Mucosa of gallbladder (tissue), 1 donor: Measurements from ENCODE around the gene F5. TPM values are rescaled to one million over a fixed set of nuclear protein-coding genes. Genes with fewer than 3 reads are reported as not detected.
"Not testable (repeated sequence)": the region's sequence is repeated elsewhere in the genome, so short reads cannot be mapped to it uniquely, and the experiment has no call there.

Experiments
- DNase-seq: peaks from one replicate; pipeline ENCODE4 v3.0.0-alpha.2; 2020; ENCODE audit warnings: low spot score
- total RNA-seq: library from RNA; stranded (reverse); gene quantifications from one replicate; pipeline ENCODE4 v1.2.1, GENCODE V29; 2021
- donor health status: DM: no; HTN: no; CAD: no.

Gene F5
- total RNA-seq, 1 donor from 2014 or later: 154 TPM

DNA sequence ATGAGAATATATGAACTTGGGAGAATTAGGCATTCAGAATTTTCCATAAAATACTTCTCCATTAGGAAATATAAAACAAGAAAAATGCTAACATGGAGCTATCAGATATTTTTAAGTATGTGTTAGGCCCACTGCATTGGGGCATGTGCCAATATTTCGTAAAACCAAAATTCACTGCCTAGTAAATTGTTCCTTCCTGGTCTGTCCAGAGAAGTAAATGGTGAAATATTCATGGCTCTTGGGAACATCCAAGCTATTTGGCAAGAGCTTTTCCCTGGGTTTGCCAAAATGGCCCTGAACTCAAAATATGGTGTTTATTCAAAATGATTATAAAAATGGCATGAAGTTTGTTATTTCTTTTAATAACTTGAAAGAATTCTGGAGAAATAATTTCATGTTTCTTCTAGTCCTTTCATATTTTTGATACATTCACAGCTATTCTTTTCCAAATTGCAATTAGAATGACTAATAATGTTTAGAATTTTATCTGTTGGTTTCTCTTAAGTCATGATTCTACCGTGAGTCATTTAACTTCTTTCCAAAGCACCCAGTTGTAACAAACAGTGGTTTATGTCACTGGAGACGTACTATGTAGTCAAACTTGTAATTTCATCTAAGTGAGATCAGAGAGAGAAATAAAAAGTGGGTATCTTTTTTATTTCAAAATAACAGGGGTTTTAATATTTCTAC lies 74.8 kb downstream of the F5 start:
- DNase-seq: no peak

DNA sequence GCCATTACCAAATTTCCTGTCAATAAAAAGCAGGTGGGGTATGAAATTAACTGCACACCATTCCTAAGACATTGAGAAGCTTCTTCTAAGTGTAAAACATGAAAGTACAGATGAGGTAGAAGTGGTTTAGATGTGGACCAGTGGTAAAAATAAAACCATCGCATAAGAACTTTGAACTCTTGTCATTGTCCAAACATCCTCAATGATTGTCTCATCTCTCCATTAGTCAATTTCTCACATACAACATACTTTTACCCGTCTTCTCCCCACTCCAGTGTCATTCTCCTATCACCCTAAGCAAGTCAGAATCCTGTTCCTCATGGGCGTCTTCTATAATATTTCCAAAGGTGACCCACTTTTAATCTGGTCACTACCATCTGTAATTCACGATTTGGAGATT lies 76.2 kb downstream of the F5 start:
- no peak for DNase-seq

DNA sequence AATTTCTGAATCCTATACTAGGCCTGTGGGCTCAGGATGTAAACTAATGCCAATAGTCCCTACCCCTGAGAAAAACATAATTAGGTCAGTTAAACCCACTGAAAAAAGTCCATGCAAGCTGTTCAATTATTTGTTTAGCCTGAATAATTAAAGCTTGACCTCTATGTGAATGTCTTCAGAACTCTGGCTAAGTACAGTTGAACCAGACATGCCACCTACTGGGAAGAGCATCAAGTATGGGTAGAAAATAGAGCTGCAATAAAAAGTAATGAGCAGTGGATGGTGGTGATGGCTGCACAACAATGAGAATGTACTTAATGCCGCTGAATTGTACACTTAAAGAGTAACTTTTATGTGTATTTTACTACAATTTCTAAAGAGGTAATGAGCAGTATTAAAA lies 76.9 kb downstream of the F5 start:
- no peak for DNase-seq

DNA sequence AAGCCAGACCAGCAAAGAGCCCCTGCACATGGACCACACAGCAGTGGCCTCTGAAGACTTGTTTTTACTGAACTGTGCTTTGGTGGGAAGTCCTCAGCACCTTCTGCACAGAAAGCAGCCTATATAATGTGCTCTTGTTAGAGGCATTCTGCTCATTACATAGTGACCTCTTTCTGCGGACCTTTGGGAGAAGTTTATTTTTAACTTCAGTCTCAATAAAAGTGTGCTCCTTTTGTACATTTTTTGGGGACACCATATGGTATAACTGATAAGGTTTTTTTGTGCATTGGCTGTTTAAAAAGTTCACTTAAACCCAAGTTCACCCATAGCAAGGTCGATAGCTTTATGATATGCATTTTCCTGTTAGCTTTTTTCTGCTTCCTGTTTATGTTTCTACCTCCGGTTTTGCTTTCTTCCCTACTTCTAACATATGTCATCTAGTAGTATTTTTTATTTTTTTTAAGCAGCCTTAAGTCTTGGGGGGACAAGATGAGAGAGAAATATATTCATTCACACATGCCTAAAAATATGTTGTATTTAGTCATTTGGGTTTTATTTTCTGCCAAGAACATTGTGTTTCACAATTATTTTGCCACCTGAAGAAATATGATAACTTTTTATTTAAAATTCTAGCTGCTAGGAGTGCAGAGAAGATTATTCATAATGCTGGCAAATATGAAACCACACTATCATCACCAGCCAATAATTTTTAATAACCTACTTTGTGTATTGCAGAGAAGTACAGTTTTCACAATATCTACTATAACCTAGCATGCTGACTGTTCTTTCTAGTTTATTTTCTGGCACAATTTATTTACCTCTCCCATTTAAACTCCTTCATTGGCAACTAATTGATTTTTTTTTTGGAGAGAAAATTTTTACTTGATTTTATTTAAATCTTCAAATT lies 77.6 kb downstream of the F5 start:
- DNase-seq: no peak

DNA sequence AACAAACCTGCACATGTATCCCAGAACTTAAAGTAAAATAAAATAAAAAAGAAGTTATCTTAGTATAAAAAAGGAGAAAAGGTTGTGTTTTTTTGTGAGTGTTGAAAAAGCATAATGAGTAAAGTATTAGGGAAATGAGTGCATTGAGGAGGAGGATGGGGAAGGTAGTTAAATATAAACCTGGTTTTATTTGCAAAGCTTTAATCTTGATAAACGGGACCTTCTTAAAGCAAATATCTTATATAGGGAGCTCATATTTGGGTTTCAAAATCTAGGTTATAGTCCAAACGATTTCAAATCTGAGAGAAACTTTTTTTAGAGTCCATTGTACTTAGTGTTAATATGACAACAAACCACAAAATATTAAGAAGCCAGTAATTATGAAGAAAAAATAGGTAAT lies 78.9 kb downstream of the F5 start:
- DNase-seq: no peak

DNA sequence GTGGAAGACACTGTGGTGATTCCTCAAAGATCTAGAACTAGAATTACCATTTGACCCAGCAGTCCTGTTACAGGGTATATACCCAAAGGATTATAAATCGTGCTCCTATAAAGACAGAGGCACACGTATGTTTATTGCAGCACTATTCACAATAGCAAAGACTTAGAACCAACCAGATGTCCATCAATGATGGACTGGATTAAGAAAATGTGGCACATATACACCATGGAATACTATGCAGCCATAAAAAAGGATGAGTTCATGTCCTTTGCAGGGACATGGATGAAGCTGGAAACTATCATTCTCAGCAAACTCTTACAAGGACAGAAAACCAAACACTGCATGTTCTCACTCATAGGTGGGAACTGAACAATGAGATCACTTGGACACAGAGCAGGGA lies 82.7 kb downstream of the F5 start:
- DNase-seq: not testable (repeated sequence)

DNA sequence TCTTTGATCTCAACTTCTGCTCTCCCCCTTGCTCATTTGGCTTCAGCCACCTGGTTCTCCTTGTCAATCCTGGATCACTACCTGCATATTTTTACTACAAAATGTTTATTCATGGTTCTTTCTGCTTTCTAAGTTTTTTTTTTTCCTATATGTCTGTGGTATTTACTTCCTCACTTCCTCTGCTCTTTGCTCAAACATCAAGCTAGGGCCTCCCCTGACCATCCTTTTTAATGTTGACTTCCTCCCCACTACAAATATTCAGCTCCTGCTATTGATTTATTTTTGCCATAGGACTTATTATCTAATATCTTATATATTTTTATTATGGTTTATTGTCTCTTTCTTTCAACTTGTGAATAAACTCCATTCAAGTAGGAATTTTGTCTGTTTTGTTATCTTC lies 86.5 kb downstream of the F5 start:
- no peak for DNase-seq

DNA sequence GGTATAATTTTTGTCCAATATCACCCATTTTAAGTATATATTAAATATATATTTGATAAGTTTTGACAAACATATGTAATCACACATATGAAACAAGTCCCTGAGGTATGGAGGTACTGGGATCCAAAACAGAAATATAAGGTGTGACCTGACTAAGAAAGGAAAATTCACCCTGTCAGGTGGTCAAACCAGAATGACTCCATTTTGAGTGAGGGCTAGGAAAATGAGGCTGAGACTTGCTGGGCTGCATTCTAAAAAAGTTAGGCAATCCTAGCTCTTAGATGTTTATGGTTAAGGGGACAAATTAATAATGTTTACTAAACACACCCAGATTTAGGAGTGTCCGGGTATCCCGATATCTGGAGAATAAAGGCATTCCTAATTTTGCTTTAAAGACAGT lies 89.0 kb downstream of the F5 start:
- DNase-seq: no peak

DNA sequence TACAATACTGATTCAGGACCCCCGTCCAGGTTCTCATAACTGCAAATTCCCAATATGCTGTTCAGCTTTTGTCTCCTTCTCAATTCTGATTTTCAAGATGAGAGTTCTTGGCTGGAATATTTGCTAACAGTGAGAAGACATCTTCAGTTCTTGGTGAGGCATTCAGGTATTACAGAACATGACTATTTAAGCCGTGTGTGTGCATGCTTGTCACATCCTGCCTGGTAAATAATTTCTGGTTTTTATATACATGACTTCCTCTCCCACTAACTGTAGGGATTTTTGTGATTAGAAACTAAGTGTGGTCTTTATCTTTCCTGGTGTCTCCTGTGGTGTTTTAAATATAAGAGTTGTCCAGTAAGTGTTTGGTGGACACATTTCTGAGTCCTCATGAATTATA lies 90.4 kb downstream of the F5 start:
- DNase-seq: no peak

DNA sequence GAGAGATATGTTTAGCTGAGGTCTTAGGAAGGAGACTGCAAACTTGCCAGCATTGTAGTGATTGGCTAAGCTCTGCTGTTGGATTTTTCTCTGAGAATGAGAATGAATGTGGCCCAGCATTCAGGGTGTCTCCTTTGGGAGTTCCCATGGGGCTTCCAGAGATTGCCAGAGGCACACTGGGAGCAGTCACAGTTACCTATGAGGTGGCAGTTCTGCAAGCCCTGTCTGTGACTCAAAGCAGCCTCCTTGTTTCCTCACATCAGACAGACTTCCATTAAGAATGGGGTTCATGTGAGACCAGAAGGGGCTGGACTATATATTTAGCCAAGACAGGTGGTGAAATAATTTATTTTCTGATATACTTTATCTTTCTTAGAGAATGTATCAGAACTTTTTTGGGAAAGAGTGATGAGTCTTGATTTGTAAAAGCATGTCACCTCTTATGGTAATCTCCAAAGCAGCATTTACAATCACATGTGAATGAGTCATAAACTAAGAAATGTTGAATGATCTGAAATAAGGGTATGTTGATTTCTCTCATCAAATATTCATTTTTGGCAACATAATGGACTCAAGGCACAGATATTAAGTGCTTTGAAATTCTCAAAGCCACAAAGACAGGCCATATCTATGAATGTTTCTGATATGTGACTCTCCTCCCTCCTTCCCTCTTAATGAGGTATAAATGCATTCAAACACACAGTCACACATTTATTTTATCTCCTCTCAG lies 91.1 kb downstream of the F5 start:
- no peak for DNase-seq

DNA sequence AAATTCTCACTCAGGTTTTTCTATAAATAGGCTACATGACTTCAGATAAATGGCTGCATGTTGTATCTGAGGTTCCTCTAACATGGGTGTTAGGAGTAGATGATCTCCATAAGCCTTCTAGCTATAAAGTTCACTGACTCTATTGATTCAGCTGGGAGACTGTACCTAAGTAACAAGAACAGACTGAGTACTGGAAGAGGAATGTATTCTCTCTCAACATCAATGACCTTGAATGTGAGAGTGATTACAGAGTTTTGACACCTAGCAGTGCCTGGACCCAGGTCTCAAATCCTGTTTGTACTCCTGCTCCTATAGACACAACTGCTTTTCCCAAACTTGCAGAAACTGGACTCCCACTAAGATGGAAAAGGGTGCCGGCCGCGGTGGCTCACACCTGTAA lies 91.9 kb downstream of the F5 start:
- DNase-seq: no peak

DNA sequence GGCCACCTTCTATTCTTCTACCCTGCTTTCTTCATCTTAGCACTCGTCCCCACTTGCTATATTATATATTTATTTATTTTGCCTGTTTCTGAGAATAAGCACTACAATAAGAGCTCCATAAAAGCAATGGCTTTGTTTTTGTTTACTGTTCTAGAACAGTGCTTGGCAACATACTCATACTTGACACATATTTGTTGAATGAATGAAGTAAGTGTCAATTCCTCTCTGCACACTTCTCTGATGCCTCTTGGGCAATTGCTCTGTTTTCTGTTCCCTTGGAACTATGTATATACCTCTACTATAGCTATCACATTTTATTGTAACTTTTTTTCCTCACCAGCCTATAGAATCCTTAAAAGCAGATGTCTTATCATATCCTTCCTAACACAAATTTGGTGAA lies 93.0 kb downstream of the F5 start:
- DNase-seq: no peak

DNA sequence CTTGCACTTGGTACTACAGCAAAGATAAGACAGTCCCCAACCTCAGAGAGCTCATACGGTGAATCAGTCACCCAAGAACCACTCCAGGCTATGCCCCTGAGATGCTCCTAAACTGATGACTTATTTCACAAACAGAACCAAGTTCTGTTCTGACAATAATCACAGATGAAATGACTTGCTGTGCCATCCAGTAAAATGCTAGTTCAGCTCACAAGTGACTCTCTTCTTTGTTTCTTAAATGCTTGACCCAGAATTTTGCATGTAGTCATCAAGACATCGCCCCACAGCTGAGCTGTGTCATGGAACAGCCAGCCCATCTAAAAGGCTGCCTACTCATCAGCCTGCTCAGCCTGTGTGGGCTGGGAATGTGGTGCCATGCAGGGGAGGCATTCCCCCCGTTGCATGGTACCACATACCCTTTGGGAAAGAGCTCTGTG lies 94.4 kb downstream of the F5 start:
- DNase-seq: no peak

DNA sequence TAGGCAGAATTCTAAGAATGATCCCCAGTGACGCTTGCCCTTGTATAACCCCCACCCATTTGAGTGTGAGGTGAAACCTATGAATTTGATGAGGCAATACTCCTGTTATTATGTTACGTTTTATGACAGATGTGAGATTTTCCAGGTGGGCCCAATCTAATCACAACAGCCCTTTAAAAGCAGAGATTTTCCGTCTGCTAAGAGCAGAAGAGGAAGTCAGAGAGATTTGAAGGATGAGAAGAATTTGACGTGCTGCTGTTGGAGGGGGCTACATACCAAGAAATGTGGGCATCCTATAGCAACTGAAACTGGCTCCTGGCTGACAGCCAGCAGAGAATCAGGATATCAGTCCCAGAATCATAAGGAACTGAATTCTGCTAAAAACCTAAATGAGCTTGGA lies 98.1 kb downstream of the F5 start:
- no peak for DNase-seq

DNA sequence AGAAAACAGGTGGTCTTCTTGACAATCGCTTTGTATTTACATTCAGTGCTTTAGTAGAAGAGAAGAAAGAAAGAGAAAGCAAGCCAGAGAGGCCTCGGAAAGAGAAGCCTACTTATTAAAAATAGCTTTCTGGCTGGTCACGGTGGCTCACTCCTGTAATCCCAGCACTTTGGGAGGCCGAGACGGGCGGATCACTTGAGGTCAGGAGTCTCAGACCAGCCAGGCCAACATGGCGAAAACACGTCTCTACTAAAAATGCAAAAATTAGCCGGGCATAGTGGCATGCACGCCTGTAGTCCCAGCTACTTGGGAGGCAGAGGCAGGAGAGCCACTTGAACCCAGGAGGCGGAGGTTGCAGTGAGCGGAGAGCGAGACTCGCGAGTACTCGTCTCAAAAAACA lies 98.7 kb downstream of the F5 start:
- no peak for DNase-seq

DNA sequence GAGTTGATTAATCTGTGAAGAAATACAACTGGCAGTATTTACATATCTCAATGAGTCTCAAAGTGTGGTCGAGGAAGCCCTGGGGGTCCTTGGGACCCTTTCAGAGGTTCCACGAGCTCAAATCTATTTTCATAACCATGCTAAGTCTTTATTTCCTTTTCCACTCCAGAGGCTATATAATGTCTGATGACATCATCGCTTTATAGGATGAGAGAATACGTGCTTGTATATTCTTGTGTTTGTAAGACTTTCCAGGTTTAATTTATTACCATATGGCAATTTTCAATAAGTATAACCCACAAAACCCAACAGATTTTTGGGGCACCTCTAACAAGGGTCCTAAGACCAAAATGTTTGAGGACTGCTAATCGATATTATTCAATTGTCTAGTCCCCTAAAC lies 99.1 kb downstream of the F5 start:
- DNase-seq: no peak

DNA sequence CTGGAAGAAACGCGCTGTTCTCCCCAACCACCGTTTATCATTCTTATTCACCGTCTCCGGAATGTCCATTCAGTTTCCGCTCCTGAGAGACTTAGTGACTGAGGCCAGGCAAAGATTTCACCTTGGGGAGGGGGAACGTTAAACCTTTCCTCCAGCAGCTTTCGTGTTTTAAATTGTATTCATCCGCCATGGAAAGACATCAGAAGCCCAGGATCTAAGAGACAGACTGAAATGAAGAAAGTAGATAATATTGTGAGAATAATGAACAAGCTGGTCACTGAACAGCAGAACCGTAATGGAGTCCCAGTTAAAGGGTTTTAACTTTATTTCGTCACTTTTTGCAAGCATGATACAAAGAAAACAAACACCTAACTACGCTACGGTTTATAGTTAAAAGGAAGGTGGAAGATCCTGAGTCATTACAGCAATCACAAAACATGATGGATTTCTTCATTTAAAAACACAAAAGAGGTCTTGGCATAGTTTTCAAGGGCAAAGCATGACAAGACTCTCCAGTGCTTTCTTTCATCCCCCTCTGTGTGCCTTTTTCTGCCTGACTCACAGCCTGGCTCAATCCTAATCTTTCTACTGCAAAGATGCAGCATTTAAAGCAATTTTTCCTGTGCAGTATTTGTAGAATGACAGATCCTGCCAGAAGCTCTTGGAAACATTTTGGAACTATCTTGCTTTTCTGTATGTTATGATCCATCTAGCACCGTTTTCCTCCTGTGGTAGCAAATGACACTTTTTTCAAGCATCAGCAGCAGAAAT lies 99.8 kb downstream of the F5 start:
- no peak for DNase-seq

DNA sequence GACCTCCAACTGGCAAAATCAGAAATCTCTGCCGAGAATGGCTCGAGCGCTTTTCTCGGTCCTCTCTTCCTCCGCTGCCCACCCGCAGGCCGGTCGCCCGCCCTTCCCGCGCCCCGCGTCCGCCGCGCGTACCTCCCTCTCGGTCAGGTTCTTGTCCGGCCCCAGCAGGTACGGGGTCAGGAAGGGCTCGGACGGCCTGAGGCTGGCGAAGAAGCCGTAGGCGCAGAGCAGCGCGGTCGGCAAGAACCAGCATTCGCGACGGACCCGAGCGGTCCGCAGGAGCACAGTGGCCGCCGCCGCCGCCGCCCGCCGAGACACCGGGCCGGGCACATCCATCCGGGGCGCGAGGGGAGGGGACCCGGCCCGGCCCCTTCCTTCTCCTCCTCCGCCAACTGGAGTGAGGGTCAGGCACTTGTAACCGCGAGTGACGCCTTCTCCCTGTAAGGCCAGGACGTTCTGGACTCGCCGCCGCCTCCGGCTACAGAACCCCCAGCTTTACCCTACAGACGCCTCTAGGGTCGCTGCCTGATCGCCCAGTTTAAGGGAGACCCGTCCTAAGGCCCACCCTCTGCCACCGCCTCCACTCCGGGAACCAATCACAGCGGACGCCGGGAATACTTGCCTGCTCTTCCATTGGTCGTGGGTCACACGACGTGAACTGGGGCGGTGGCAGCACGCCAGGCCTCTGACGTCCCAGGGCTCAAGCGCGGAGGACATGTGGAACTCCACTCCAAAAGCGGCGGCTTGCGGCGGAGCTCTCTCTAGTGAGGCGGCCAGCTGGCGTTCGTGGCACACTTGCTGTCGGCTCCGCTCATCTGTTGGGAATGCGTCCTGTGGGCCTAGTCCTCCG lies 100.6 kb downstream of the F5 start, which contains the start of gene SLC19A2:
Gene SLC19A2 (minus strand): TSS at position 514 of the 850 bp plus-strand sequence. CDS start 178 bp downstream, at position 336.
- peak; percentile 100 for DNase-seq

DNA sequence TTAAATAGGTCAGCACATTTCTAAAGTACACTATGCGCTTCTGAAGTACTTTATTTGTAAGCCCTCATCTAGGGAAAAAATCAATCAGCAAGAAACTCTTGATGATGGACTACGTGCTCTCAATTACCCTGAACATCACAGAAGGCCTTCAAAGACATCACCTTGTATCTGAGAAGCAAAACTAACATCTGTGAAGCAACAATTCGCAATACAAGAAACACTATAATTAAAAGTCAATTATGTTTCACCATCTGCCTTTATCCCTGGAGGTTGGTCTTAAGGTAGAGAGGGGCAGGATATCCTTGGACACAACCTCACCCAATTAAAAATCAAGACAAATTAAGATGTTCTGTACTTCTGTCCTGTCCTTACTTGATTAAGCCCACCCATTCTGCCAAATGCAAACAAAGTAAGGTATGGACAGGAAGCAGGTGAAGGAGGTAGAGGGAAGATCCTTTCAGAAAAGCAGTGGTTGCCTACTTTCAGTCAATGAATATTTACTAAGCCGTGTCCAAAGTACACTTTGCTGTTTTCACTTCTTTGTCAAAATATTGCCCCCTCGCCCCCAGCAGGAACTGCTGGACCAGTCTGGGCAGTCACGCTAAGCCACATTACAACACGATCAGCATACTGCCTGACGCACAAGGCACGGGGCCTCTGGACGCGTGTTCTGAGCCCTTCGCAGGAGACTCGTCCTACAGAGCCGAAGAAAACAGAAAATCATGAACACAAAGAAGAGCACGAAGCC lies 101.4 kb downstream of the F5 start:
- peak; percentile 61 for DNase-seq

DNA sequence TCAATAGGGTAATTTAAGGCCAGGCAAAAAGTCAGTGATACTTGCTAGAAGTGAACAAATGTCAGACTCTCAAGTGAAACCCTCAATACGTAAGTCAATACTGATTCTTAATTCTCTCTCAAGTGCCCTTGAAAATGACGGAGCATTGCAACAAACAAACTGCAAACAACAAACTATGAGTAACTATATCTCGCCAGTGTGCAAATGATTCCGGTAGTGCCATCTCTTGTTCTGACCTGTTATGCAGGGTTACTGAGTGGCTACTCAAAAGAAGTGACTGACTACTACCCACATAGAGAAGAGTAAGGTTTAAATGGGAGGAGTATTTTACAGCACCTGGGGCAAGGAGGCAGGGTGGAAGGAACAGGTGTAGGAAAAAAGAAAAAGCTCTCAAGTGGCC lies 102.2 kb downstream of the F5 start:
- DNase-seq: no peak
